ENCODE data around the gene MORC1. TPM values are rescaled to one million over a fixed set of nuclear protein-coding genes. Genes with fewer than 3 reads are reported as not detected.

Gene MORC1
- total and polyA plus RNA-seq, 7 donors, result 0.03 TPM; not detected in 6

GRCh38 chr3:108970561-108970960, 147.4 kb downstream of the MORC1 start:
- Histone ChIP-seq H3K4me3 (no peak overlapping the region), H3K36me3 (no peaks in the 10 kb centered on the region), H3K9me3 (no peaks in the 10 kb centered on the region), H3K27ac (no peak overlapping the region), H3K4me1 (no peaks in the 10 kb centered on the region), H3K27me3 (no peaks in the 10 kb centered on the region)
- DNase-seq, result no peak
- intact Hi-C loops (cut with DNase I), result no loop called here
- TF ChIP-seq CTCF (IDR thresholded peaks at IDR 0.05) (no peak), POLR2AphosphoS5 (IDR thresholded peaks at IDR 0.05) (no peak), EP300 (IDR thresholded peaks at IDR 0.05) (no peak), POLR2A (IDR thresholded peaks at IDR 0.05) (no peak)
- 54 to 59% methylated on average over 3 of the region's 3 CpGs for WGBS, 2 donors

DNA sequence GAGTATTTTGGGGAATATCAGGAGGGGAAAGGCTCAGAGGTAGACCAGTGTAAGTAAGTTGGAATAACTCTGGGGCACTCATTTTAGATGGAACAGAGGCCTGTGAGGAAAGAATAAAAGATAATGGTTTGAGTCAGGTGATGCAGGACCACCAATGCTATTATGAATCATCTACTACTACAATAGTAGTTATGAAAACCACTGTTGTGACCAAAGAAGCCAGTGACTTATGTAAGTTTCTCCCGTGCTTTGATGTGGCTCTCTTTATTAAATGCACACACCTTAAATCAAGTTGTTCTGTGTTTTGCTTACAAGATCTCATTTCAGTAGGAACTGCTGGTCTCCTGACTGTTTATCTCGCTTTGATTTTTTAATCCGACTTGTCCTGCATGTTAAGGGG, 151.2 kb downstream of the MORC1 start:
- Histone ChIP-seq H3K4me3 (no peak overlapping the region), H3K9me3 (no peaks in the 10 kb centered on the region), H3K4me1 (no peaks in the 10 kb centered on the region), H3K27me3 (no peaks in the 10 kb centered on the region), H3K27ac (no peak overlapping the region), H3K36me3 (no peaks in the 10 kb centered on the region)
- no peak for DNase-seq
- WGBS, 2 donors, result 79 to 82% methylated on average over 3 of the region's 3 CpGs
- TF ChIP-seq POLR2A (IDR thresholded peaks at IDR 0.05), result no peak
- no peak for TF ChIP-seq EP300 (IDR thresholded peaks at IDR 0.05)
- no peak for TF ChIP-seq POLR2AphosphoS5 (IDR thresholded peaks at IDR 0.05)
- TF ChIP-seq CTCF (IDR thresholded peaks at IDR 0.05), result no peak
- intact Hi-C loops (cut with DNase I), result no loop called here

- no peak overlapping the region for H3K4me3 ChIP-seq
These were observed 158.9 kb downstream of the MORC1 start for GRCh38 chr3:108959017-108959416.

DNA sequence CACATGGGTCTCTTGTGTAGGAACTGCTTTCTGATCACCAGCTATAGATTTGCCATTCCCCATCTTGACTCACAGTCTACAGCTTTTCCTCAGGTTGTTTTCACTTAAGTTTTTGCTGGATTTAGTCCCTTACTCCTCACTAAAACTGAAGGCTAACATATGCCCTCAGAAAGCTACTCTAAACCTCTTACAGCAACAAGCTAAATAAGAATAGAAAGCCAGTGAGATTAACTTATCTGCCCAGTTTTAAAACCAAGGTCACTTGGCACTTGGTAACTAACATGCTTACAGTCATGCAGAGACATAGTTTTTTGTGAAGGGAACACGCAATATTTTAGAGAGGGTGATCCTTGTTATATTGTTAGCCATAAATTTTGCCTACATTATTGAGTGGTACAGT, 164.2 kb downstream of the MORC1 start, which contains the start of gene GUCA1C:
Gene GUCA1C (minus strand): TSS at position 180 of the 400 bp plus-strand sequence. CDS start 117 bp downstream, at position 63.
- DNase-seq, result no peak
- 89 to 90% methylated on average over 1 of the region's 1 CpG for WGBS, 2 donors
- Histone ChIP-seq H3K9me3 (no peaks in the 10 kb centered on the region), H3K36me3 (no peaks in the 10 kb centered on the region), H3K27me3 (no peaks in the 10 kb centered on the region), H3K27ac (no peak within 1 kb of the TSS), H3K4me1 (no peaks in the 10 kb centered on the region), H3K4me3 (no peak within 1 kb of the TSS)
- no peak for TF ChIP-seq CTCF (IDR thresholded peaks at IDR 0.05)
- TF ChIP-seq POLR2AphosphoS5 (IDR thresholded peaks at IDR 0.05), result no peak
- TF ChIP-seq POLR2A (IDR thresholded peaks at IDR 0.05), result no peak
- no peak for TF ChIP-seq EP300 (IDR thresholded peaks at IDR 0.05)
- intact Hi-C loops (cut with DNase I), result no loop called here

More at GRCh38 chr3:108959017-108959416, 158.9 kb downstream of the MORC1 start:
- intact Hi-C loops (cut with DNase I), result no loop called here
- H3K4me1 ChIP-seq, result no peaks in the 10 kb centered on the region
- H3K27me3 ChIP-seq, result no peaks in the 10 kb centered on the region
- H3K9me3 ChIP-seq, result no peaks in the 10 kb centered on the region
- DNase-seq, result no peak
- H3K36me3 ChIP-seq, result no peaks in the 10 kb centered on the region
- TF ChIP-seq POLR2A (IDR thresholded peaks at IDR 0.05), result no peak
- H3K27ac ChIP-seq, result no peak overlapping the region
- 81 to 84% methylated on average over 1 of the region's 1 CpG for WGBS, 2 donors

GRCh38 chr3:108953210-108953609, 164.7 kb downstream of the MORC1 start:
- intact Hi-C loops (cut with DNase I), result no loop called here

More at GRCh38 chr3:108953210-108953609, 164.7 kb downstream of the MORC1 start:
- 81 to 84% methylated on average over 4 of the region's 4 CpGs for WGBS, 2 donors
- Histone ChIP-seq H3K36me3 (no peaks in the 10 kb centered on the region), H3K9me3 (no peaks in the 10 kb centered on the region), H3K27me3 (no peaks in the 10 kb centered on the region), H3K27ac (no peak overlapping the region), H3K4me1 (no peaks in the 10 kb centered on the region), H3K4me3 (no peak overlapping the region)
- no peak for DNase-seq
- TF ChIP-seq POLR2A (IDR thresholded peaks at IDR 0.05), result no peak
- TF ChIP-seq EP300 (IDR thresholded peaks at IDR 0.05), result no peak
- no peak for TF ChIP-seq CTCF (IDR thresholded peaks at IDR 0.05)
- no peak for TF ChIP-seq POLR2AphosphoS5 (IDR thresholded peaks at IDR 0.05)
